GM18861 (cell line): ENCODE results near the gene RTL1.

Source experiments
- ATAC-seq: cut with Tn5 transposase; IDR thresholded peaks from one replicate; pipeline ENCODE4 v1.9.1; 2021; ENCODE audit not compliant: unreplicated experiment

Gene RTL1

GRCh38 chr14:100854435-100854834 lies 49.1 kb downstream of the RTL1 start:
- no peak for ATAC-seq

- ATAC-seq: no peak
Measured at GRCh38 chr14:100851946-100852620, 51.4 kb downstream of the RTL1 start.

- ATAC-seq: no peak
Measured at GRCh38 chr14:100851586-100851916, 52.0 kb downstream of the RTL1 start.

DNA sequence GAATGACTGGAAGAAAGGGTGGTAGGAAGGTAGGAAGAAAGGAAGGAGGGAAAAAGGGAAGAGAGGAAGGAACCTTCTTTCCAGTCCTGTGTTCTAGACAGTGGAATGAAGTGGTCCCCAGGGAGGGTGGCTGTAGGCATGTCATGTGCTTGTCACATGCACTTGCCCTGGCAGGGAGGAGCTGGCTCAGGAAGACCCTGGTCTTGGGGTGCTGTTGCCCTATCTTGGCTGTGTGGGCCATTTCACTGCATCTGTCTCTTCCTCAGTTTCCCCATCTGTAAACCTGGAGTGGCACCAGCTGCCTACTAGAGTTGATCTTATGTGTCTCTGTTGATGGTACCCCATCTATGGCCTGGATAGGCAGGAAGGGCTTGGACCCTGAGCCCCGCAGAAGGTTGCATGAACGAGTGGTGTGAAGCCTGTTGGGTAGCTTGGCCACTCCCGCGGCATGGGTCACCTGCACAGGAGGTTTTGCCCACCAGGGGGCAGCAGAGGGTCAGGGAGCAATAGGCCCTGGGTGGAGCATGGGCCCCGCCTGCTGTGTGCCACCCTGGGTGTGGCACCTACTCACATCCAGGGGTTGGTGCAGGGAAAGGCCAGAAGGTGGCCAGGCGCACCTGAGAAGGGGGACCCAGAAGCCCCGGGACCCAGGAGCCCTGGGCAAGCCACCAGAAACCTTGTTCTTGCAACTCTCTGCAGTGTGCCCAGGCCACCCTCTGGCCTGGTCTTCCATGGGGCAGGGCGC lies 52.5 kb downstream of the RTL1 start:
- peak; percentile 52 for ATAC-seq

GRCh38 chr14:100849115-100849781 lies 54.3 kb downstream of the RTL1 start:
- no peak for ATAC-seq

DNA sequence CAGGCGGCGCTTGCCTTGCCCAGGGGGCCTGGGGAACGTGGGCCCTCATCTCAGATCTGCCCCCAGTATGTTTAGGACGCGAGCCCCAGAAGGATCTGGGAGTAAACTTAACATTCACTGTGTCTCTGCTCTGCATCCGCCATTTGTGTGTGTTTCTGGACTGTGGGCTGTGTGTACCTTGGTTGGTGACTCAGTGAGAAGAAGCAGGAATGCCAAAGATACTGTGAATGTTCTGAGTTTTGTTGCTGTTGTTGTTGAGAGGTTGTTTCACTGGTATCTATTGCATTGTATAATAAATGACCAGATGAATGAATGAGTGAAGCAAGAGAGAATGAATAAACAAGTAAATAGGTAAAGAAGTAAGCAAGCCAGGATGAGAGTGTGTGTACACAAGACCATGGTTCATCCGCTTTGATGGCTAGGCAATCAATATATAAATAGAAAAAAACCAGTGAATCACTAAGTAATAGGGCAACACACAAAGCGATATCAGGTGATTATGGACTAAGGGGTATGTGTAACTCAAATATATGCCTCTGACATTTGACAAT lies 57.1 kb downstream of the RTL1 start:
- ATAC-seq: no peak

DNA sequence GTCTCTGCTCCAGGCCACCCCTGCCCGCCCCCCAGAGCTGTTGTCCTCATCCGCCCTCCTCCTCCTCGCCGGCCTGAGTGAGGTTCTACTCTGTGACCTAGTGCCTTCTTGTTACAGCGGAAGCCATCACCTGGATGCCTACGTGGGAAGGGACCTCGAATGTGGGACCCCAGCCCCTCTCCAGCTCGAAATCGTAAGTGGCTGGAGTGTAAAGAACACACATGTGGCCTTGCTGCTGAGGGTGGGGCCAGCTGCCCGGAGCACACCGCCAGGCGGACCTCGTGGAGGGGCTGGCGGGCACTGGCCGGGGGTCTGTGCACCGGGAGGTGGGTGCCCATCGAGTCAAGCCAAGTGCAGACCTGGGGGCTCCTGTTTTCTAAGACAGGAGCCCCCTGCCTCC lies 58.2 kb downstream of the RTL1 start:
- no peak for ATAC-seq

DNA sequence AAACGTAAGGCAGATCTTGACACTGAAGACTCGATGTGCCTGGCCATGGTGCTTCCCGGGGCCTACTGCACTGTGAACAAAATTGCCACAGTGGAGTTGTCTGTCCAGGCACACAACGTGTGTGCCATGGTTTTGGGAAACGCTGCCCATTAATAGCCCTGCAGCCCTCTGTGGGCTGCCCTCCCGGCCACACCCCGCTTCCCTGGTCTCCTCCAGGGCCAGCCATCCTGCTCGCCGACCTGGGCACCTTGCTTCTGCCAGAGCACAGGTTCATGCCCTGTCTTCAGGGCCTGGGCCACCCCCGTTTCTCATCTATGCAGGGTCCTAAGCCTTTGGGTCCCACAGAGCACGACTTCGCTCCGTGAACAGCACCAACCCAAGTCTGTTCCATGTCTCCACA lies 58.7 kb downstream of the RTL1 start:
- no peak for ATAC-seq

- ATAC-seq: no peak
Measured at GRCh38 chr14:100844421-100844820, 59.1 kb downstream of the RTL1 start.

DNA sequence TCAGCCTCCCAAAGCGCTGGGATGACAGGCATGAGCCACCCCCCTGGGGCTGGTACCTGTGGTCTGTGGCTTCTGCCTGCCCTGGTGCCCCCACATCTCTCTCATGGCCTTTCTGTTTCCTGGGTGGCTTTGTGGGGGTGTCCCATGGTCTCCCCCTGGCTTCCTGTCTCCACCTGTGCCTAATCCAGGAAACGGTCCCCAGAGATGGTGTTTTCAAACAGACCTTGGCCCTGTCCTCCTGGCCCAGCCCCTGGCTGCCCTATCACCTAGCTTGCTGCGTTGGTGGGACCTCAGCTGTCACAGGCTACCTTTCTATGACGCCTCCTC lies 59.5 kb downstream of the RTL1 start:
- ATAC-seq: no peak

GRCh38 chr14:100842799-100843198 lies 60.7 kb downstream of the RTL1 start:
- no peak for ATAC-seq

GRCh38 chr14:100841761-100842403 lies 61.6 kb downstream of the RTL1 start:
- ATAC-seq: no peak

DNA sequence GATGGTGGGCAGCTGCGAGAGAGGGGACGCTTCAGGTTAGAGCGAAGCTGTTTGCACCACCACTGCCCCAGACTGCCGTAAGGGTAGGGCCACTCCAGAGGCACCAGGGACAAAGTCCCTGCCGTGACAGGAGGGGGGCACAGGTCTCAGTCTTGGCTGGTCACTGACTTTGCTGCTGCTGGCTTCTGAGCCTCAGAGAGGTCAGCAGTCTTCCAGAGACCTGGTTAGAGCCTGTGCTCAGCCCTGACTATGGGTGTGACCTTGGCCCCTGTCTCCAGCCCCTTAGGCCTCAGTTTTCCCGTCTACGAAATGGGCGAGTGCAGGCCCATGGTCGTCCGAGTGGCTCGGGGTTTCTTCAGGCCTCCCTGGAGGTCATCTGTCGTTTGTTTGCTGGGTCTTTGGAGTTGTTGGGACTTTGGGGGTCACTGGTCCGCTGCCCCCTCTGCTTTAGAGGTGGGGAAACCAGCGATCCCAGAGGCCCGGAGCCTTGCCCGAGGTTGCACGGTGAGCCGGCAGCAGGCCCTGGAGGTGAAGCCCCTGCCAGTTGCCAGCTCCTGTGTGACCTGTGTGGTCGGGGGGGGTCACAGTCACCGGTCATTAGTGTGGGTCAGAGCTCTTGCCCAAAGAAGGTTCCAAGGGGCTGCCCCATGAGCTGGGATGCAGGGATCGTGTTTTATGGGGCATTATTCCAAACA lies 62.3 kb downstream of the RTL1 start:
- ATAC-seq: no peak

- ATAC-seq: no peak
Measured at GRCh38 chr14:100840286-100841065, 63.0 kb downstream of the RTL1 start.

GRCh38 chr14:100839681-100840111 lies 63.8 kb downstream of the RTL1 start:
- no peak for ATAC-seq

GRCh38 chr14:100839315-100839585 lies 64.3 kb downstream of the RTL1 start:
- no peak for ATAC-seq

- no peak for ATAC-seq
Measured at GRCh38 chr14:100838493-100839314, 64.8 kb downstream of the RTL1 start.

- no peak for ATAC-seq
Measured at GRCh38 chr14:100837805-100838350, 65.6 kb downstream of the RTL1 start.
